AG09309 (cell line): ENCODE results near the gene RABGAP1L.
A peak's percentile ranks its signal among the peaks of the same experiment; 100 is the strongest.
"Not testable (repeated sequence)": the region's sequence is repeated elsewhere in the genome, so short reads cannot be mapped to it uniquely, and the experiment has no call there.

ENCODE experiments used
- DNase-seq: peaks from one replicate; pipeline ENCODE4 v3.0.0-alpha.2; 2010; ENCODE audit warnings: low read depth
- H3K4me3 ChIP-seq: 2 replicates; pipeline ENCODE4 v1.5.1; 2011; ENCODE audit warnings: mild to moderate bottlenecking, low read depth, low read length, moderate library complexity; ENCODE audit not compliant: control insufficient read depth
- TF ChIP-seq, protein P1 (sequence below): IDR thresholded peaks from 2 replicates; pipeline ENCODE4 v1.5.1; 2011; ENCODE audit warnings: mild to moderate bottlenecking, low read depth, low read length, inconsistent platforms; ENCODE audit not compliant: insufficient read depth, control insufficient read depth; ENCODE audit errors: missing control alignments

Gene RABGAP1L

DNA sequence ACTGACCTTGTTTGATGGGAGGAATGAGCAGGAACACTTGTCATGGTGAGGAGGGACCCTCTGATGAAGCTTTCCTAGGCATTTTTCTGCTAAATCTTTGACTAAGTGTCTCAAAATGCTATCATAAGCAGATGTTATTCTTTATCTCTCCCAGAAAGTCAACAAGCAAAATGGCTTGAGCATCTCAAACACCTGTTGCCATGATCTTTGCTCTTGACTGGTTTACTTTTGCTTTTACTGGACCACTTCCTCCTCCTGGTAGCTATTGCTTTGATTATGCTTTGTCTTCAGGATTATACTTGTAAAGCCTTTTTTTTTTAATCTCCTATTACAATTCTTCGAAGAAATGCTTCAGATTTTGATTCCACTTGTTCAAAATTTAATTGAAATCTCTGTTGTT lies 445.9 kb downstream of the RABGAP1L start:
- TF ChIP-seq, protein P1, sequence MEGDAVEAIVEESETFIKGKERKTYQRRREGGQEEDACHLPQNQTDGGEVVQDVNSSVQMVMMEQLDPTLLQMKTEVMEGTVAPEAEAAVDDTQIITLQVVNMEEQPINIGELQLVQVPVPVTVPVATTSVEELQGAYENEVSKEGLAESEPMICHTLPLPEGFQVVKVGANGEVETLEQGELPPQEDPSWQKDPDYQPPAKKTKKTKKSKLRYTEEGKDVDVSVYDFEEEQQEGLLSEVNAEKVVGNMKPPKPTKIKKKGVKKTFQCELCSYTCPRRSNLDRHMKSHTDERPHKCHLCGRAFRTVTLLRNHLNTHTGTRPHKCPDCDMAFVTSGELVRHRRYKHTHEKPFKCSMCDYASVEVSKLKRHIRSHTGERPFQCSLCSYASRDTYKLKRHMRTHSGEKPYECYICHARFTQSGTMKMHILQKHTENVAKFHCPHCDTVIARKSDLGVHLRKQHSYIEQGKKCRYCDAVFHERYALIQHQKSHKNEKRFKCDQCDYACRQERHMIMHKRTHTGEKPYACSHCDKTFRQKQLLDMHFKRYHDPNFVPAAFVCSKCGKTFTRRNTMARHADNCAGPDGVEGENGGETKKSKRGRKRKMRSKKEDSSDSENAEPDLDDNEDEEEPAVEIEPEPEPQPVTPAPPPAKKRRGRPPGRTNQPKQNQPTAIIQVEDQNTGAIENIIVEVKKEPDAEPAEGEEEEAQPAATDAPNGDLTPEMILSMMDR, result no peak
- DNase-seq, result no peak

DNA sequence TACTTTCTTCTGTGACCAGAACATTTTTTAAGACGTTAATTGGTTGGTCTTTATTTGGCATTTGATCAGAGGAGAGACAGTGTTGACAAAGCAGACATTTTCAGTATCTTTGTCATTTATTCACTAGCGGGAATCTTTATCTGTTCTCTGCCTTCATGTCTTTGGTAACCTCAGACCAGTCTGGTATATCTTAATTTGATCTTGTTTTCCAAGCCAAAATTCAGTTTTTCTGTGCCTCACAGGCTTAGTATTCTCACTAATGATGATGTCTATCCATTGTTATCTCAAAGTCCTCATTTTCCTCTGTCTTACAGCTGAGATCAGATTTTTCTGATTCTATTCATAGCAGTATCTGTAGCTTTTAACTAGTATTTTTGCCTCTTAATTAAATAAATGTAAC lies 447.2 kb downstream of the RABGAP1L start:
- TF ChIP-seq, protein P1, result no peak
- no peak overlapping the region for H3K4me3 ChIP-seq
- no peak for DNase-seq

More for the DNA sequence above, 445.9 kb downstream of the RABGAP1L start:
- no peak overlapping the region for H3K4me3 ChIP-seq

DNA sequence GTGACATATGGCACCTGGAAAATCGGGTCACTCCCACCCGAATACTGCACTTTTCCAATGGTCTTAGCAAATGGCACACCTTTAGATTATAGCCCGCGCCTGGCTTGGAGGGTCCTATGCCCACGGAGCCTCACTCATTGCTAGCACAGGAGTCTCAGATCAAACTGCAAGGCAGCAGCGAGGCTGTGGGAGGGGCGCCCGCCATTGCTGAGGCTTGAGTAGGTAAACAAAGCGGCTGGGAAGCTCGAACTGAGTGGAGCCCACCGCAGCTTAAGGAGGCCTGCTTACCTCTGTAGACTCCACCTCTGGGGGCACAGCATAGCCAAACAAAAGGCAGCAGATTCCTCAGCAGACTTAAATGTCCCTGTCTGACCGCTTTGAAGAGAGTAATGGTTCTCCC lies 458.6 kb downstream of the RABGAP1L start:
- not testable (repeated sequence) for DNase-seq, H3K4me3 ChIP-seq

DNA sequence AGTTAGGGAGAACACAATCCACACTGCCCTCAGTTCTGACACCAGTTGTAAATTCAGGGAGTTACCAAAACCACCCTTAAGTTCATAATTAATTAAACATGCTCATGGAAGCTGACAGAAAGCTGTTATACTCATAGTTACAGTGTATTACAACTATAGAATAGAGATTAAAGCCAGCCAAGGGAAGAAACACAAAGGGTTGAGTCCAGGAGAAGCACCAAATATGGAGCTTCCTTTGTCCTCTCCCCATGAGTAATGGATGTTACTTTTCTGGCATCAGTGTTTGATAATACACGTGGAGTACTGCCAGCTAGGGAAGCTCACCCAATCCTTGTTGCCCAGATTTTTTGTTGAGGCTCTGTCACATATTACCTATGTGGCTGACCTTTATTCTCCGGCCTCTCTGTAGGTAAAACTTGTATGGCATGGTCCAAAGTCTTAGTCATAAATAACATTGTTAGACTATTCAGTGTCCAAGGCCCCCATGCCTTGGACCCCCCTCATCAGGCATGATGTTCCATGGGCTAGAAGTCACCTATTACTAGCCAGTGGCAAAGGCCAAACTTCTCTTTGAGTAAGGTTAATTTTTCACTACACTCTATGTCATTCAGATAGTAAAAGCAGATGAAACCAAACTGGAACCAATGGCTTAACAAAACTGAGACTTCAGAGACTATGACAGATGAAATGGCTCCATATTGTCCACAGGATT lies 464.2 kb downstream of the RABGAP1L start:
- DNase-seq, result no peak

DNA sequence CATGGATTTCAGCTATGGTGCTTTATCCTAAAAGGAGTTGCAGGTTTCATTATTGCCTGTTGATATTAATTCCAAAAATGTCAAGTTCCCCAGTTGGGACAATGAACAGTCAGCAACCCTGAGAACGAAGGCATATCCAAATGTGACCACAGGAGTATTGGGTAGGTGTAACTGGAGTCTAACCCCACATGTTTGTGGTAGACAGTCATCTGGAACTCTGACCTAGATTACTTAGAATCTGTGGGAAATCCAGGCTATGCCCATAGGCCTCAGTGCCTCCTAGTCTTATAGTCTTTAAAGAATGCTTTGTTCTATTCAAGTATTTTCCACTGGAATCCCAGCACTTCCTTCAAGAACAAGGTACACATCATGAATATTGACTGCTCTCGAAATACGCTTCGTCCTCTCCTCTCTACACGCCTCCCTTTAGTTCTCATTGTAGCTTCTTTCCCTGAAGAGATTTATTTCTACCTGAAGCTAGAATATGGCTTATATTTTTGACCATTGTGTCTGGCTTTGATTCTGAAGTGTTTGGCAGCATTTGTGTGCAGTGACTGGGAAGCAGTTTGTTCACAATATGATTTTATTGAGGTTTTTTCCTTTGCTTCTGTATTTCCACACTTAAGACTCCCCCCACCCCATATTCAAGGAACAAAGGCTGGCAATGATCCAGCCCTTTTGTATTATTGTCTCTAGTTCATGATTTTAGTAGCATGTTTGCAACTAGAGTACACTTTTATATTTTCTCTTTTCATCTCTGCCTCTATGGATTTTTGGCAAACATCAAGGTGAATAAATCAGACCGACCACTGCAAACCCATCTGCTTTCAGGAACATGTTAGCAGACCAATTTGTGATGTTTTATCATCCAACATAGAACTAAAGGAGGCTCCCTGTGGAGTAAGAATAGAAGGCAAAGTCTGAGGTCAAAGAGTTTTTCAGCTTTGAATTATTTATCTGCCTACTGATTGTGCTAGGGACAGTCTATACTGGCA lies 467.0 kb downstream of the RABGAP1L start:
- TF ChIP-seq, protein P1, result no peak
- DNase-seq, result peak; percentile 7
- no peak overlapping the region for H3K4me3 ChIP-seq

More for the DNA sequence above, 464.2 kb downstream of the RABGAP1L start:
- TF ChIP-seq, protein P1, result no peak
- H3K4me3 ChIP-seq, result no peak overlapping the region

DNA sequence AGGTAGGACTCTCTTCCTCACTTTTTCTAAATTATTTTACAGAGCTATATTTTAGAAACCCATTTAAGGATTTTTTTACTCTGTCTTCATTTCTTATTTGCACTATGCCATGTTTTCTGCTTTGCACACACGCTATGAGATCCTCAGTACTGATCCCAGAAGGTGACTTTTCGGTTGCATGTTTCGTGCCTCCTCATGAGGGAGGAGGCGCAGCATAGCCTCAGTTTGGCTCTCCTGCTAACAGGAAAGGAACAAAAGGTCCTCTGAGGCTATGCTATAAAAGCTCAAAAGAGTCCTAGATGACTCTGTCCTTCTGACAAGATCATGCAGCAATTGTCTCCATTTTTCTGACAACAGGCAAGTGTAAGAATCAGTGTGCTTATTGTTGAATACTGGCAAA lies 478.2 kb downstream of the RABGAP1L start:
- no peak overlapping the region for H3K4me3 ChIP-seq
- TF ChIP-seq, protein P1, result no peak
- DNase-seq, result no peak

DNA sequence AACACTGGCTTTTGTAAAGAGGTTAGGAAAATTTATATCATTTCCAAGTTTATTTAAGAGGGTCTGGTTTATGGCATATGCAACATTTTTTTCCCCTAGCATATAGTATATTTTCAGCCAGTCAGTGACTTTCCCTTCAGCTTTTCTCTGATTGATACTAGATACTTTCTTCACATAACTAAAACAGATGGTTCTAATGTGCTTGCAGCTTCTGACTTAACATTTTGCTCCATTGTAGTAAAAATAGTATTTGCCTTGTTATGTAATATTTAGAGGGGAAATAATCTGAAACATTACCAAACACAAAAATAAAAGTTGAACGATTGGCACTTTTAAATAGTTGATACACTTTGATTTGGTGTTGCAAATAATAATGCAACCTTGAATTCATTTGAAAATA lies 480.1 kb downstream of the RABGAP1L start:
- H3K4me3 ChIP-seq, result no peak overlapping the region
- no peak for DNase-seq
- TF ChIP-seq, protein P1, result no peak
